GM10266 (cell line): Measurements from ENCODE around the gene ATF1.

Experiments used
- DNase-seq: peaks from one replicate; pipeline ENCODE4 v3.0.0; 2012; ENCODE audit errors: extremely low spot score
- TF ChIP-seq, protein P1 (sequence below): IDR thresholded peaks from 2 replicates; pipeline ENCODE4 v1.5.1; 2012; ENCODE audit warnings: mild to moderate bottlenecking, low read depth; ENCODE audit not compliant: control insufficient read depth, insufficient read depth; ENCODE audit errors: missing control alignments

The ATF1 gene

DNA sequence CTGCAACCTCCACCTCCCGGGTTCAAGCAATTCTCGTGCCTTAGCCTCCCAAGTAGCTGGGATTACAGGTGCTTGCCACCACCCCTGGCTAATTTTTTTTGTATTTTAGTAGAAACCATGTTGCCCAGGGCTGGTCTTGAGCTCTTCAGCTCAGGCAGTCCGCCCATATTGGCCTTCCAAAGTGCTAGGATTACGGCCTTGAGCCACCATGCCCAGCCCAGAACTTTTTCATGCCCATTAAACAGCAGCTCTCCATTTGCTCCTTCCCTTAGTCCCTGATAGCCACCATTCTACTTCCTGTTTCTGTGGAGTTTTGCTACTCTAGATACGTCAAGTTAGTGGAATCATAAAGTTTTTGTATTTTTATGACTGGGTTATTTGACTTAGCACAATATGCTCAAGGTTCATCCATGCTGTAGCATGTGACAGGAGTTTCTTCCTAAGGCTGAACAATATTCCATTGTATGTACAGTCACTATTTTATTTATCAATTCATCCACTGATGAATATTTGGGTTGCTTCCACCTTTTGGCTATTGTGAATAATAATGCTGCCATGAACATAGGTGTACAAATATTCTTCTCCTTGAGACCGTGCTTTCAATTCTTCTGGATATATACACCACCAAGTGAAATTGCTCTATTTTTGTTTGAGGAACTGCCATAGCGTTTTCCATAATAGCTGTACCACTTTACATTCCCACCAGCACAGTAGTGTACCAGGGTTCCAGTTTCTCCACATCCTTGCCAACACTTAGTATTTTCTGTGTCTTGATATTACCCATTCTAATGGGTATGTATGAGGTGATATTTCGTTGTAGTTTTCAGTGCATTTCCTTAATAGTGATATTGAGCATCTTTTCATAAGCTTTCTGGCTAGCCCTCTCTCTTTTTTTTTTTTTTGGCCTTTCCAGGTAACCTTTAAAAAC, 15.0 kb downstream of the ATF1 start:
- no peak for DNase-seq
- TF ChIP-seq, protein P1, sequence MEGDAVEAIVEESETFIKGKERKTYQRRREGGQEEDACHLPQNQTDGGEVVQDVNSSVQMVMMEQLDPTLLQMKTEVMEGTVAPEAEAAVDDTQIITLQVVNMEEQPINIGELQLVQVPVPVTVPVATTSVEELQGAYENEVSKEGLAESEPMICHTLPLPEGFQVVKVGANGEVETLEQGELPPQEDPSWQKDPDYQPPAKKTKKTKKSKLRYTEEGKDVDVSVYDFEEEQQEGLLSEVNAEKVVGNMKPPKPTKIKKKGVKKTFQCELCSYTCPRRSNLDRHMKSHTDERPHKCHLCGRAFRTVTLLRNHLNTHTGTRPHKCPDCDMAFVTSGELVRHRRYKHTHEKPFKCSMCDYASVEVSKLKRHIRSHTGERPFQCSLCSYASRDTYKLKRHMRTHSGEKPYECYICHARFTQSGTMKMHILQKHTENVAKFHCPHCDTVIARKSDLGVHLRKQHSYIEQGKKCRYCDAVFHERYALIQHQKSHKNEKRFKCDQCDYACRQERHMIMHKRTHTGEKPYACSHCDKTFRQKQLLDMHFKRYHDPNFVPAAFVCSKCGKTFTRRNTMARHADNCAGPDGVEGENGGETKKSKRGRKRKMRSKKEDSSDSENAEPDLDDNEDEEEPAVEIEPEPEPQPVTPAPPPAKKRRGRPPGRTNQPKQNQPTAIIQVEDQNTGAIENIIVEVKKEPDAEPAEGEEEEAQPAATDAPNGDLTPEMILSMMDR = no peak

DNA sequence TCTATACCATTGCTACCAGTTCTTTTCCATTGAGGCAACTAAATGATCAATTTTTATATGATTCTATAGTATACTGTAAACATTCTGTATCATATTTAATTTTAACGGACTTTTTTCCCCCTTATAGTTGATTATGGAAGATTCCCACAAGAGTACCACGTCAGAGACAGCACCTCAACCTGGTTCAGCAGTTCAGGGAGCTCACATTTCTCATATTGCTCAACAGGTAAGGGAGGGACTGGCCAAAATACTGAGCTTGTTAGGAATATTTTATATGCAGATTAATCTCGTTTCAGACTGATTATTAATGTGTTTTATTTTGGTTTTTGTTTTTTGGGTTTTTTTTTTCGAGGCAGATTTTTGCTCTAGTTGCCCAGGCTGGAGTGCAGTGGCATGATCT, 16.1 kb downstream of the ATF1 start:
- TF ChIP-seq, protein P1 = no peak
- no peak for DNase-seq

DNA sequence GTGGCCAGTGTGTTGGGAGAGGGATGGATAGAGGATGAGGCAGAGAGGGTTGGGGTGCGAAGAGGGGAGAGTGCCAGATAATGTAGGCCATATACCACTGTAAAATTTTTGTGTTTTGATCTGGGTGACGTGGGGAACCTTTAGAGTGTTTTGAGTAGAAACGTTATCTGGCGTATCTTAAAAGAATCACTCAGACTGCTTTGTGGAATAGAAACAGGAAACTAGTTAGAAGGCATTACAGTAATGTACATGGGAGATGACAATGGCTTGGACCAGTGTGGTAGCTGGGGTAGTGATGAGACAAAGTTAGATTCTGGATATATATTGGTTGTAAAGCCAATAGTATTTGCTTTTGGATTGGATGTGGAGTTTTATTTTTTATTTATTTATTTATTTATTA, 20.6 kb downstream of the ATF1 start:
- DNase-seq = no peak
- TF ChIP-seq, protein P1 = no peak

DNA sequence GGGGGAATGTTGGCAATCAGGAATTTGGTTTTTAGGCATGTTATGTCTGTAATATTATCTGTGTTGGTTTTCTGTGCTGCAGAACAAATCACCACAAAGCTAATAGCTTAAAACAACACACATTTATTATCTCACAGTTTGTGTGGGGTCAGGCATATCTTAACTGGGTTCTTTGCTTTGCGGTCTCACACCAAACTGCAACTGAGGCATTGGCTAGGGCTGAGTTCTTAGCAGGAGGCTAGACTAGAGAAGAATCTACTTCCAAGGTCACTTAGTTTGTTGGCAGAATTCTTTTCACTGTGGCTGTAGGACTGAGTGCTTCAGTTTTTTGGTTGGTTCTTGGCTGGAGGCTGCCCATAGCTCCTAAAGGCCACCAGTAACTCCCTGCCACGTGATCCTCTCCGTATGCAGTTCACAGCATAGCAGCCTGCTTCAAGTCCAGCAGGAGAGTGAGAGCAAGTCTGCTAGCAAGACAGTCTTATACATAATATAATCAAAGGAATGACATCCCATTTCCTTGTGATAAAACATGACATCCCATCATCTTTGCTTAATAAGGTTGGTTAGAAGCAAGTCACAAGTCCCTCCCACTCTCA, 21.6 kb downstream of the ATF1 start:
- no peak for DNase-seq
- TF ChIP-seq, protein P1 = no peak

DNA sequence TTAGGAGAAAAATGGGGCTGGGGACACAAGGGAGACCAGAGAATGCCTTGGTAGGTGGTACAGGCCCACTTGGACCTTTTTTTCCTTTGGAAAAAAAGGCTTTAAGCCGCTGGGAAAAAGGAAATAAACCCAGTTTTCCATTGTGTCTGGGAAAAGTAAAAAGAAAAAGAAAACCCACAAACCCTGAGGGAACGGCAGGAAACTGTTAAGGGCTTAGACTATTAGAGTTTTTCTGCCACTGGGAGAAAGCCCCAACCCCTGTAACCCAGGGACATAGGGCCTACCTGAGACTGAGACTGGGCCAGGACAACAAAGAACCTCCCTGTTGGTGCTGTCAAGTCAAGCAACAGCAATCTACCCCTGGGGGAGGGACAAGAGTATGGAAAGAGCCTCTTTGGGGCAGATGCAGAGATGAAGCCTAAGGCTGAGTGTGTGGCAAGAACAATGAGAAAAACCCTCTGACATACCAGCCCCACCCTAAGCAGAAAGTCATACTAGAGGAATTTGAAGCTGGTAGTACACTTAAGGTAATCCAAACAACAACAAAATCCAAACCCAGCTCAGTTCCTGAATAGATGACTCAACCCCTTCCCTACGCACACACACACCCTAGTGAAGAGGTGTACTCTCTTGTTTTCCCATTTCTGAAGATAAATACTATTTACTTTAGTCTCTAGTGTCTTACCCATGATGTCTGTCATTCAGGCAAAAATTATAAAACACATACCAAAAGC, 22.8 kb downstream of the ATF1 start:
- TF ChIP-seq, protein P1 = no peak
- no peak for DNase-seq

DNA sequence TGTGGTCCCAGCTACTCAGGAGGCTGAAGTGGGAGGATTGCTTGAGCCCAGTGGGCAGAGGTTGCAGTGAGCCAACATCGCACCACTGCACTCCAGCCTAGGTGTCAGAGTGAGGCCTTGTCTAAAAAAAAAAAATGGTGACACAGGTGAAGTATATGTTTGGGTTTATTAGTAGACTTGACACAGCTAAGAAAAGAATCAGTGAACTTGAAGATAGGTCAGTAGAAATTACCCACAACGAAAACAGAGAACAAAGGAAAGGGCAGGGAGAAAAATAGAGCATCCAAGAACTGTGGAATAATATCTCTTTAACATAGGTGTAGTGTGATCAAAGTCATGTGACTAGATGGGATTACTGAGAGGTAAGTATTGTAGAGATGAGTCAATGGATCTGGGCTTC, 23.7 kb downstream of the ATF1 start:
- no peak for DNase-seq
- TF ChIP-seq, protein P1 = no peak
